NCI-H2029 treated with DMSO at 0.1 percent for 48 hours (cell line): ENCODE data around the gene ITGB4.
"Not testable (repeated sequence)": the region's sequence is repeated elsewhere in the genome, so short reads cannot be mapped to it uniquely, and the experiment has no call there.

ENCODE experiments used
- DNase-seq: peaks from one replicate; lab custom pipeline; 2025; lab: John Stamatoyannopoulos, UW

ITGB4 gene

GRCh38 chr17:75769536-75769935 lies 48.3 kb downstream of the ITGB4 start:
- peak; percentile 58 for DNase-seq

- no peak for DNase-seq
These were observed 50.3 kb downstream of the ITGB4 start for GRCh38 chr17:75771334-75772281.

GRCh38 chr17:75773121-75773807 lies 52.0 kb downstream of the ITGB4 start:
- DNase-seq = no peak

GRCh38 chr17:75773808-75774470 lies 52.7 kb downstream of the ITGB4 start:
- DNase-seq = no peak

GRCh38 chr17:75774471-75774990 lies 53.3 kb downstream of the ITGB4 start:
- no peak for DNase-seq

GRCh38 chr17:75774991-75775668 lies 53.9 kb downstream of the ITGB4 start:
- DNase-seq = no peak

GRCh38 chr17:75776386-75777295 lies 55.4 kb downstream of the ITGB4 start:
- no peak for DNase-seq

GRCh38 chr17:75777296-75777922 lies 56.1 kb downstream of the ITGB4 start:
- DNase-seq = no peak

GRCh38 chr17:75778066-75778860 lies 57.0 kb downstream of the ITGB4 start:
- not testable (repeated sequence) for DNase-seq

- DNase-seq = peak; percentile 33
These were observed 57.6 kb downstream of the ITGB4 start for GRCh38 chr17:75778861-75779249.

GRCh38 chr17:75779250-75779986 lies 58.2 kb downstream of the ITGB4 start:
- peak; percentile 97 for DNase-seq

- DNase-seq = no peak
These were observed 59.0 kb downstream of the ITGB4 start for GRCh38 chr17:75779987-75780889.

- DNase-seq = no peak
These were observed 62.0 kb downstream of the ITGB4 start for GRCh38 chr17:75783069-75783783.

- DNase-seq = no peak
These were observed 62.7 kb downstream of the ITGB4 start for GRCh38 chr17:75783803-75784472.

GRCh38 chr17:75784473-75785015 lies 63.3 kb downstream of the ITGB4 start, which contains the start of gene UNK:
TSS of gene UNK (plus strand) at chr17:75784806. CDS start at chr17:75784881, 75 bp downstream.
- peak; percentile 92 for DNase-seq
